HG03439 (cell line): ENCODE results near the gene PRR33.

Source experiments
- ATAC-seq: cut with Tn5 transposase; IDR thresholded peaks from one replicate; pipeline ENCODE4 v1.9.1; 2021; ENCODE audit warnings: mild to moderate bottlenecking, moderate library complexity; ENCODE audit not compliant: unreplicated experiment

PRR33 gene

GRCh38 chr11:1852877-1853276 lies 38.8 kb downstream of the PRR33 start, which contains the start of gene LSP1:
Gene LSP1 (plus strand): TSS chr11:1853084. CDS start chr11:1853145, 61 bp downstream.
- peak; percentile 38 for ATAC-seq

GRCh38 chr11:1852271-1852876 lies 39.3 kb downstream of the PRR33 start:
- ATAC-seq: no peak

GRCh38 chr11:1851468-1852180 lies 40.1 kb downstream of the PRR33 start:
- no peak for ATAC-seq

- ATAC-seq: no peak
Measured at GRCh38 chr11:1848640-1849430, 42.9 kb downstream of the PRR33 start.

GRCh38 chr11:1847926-1848639 lies 43.6 kb downstream of the PRR33 start:
- no peak for ATAC-seq

GRCh38 chr11:1847006-1847735 lies 44.5 kb downstream of the PRR33 start:
- no peak for ATAC-seq

- ATAC-seq: no peak
Measured at GRCh38 chr11:1846453-1846932, 45.2 kb downstream of the PRR33 start.

- no peak for ATAC-seq
Measured at GRCh38 chr11:1845561-1846452, 45.9 kb downstream of the PRR33 start.

GRCh38 chr11:1845095-1845429 lies 46.6 kb downstream of the PRR33 start:
- no peak for ATAC-seq

- ATAC-seq: no peak
Measured at GRCh38 chr11:1844221-1845094, 47.2 kb downstream of the PRR33 start.

- no peak for ATAC-seq
Measured at GRCh38 chr11:1843796-1844195, 47.9 kb downstream of the PRR33 start.

GRCh38 chr11:1843098-1843473 lies 48.6 kb downstream of the PRR33 start:
- ATAC-seq: no peak

GRCh38 chr11:1842149-1843097 lies 49.3 kb downstream of the PRR33 start:
- no peak for ATAC-seq

- ATAC-seq: no peak
Measured at GRCh38 chr11:1841511-1842148, 50.1 kb downstream of the PRR33 start.

GRCh38 chr11:1840780-1841480 lies 50.8 kb downstream of the PRR33 start:
- no peak for ATAC-seq
